Measurements from ENCODE around the gene LRRC32. TPM values are rescaled to one million over a fixed set of nuclear protein-coding genes. Genes with fewer than 3 reads are reported as not detected.

LRRC32 gene
- total RNA-seq, 1 donor from 2014 or later = 25.8 TPM

GRCh38 chr11:76685237-76685636 is 14.7 kb upstream of the LRRC32 start:
- Mint-ChIP-seq H3K36me3 (ENCODE audit: low read depth) (no peaks in the 10 kb centered on the region), H3K4me1 (peaks cover 37% of the 10 kb centered on the region), H3K27ac (peak overlapping the region; percentile 24), H3K4me3 (no peak overlapping the region), H3K27me3 (peaks cover 29% of the 10 kb centered on the region), H3K9me3 (no peaks in the 10 kb centered on the region)
- TF ChIP-seq CTCF (IDR thresholded peaks at IDR 0.05) = no peak
- intact Hi-C loops (cut with micrococcal nuclease) = no loop called here
- ATAC-seq (ENCODE audit: low read depth) (no peak), DNase-seq (no peak)
- ChIA-PET CTCF (interaction anchor here (10.1 kb wide), 1 partner anchor 86 kb away, joined by 116 read pairs; no protein-coding TSS in a partner anchor), POLR2A (interaction anchor here (1.1 to 1.9 kb wide), 2 partner anchors 12 to 55 kb away, joined by 7 to 26 read pairs; no protein-coding TSS in a partner anchor)

GRCh38 chr11:76684516-76684915 is 14.0 kb upstream of the LRRC32 start:
- intact Hi-C loops (cut with micrococcal nuclease) = loop anchor here (5.0 kb wide), 1 partner anchor 367 kb away; no protein-coding TSS in a partner anchor
- ATAC-seq (ENCODE audit: low read depth) = no peak
- no peak for TF ChIP-seq CTCF (IDR thresholded peaks at IDR 0.05)
- no peaks in the 10 kb centered on the region for H3K36me3 Mint-ChIP-seq (ENCODE audit: low read depth)
- DNase-seq = no peak
- ChIA-PET POLR2A (interaction anchor here (0.6 kb wide), 1 partner anchor 178 kb away, joined by 3 read pairs; no protein-coding TSS in a partner anchor), CTCF (interaction anchor here (10.1 kb wide), 1 partner anchor 86 kb away, joined by 116 read pairs; no protein-coding TSS in a partner anchor)
- no peaks in the 10 kb centered on the region for H3K9me3 Mint-ChIP-seq
- peak overlapping the region; percentile 46 for H3K27ac Mint-ChIP-seq
- H3K4me1 Mint-ChIP-seq = peaks cover 39% of the 10 kb centered on the region
- no peak overlapping the region for H3K4me3 Mint-ChIP-seq
- peaks cover 35% of the 10 kb centered on the region for H3K27me3 Mint-ChIP-seq

- DNase-seq (no peak), ATAC-seq (ENCODE audit: low read depth) (no peak)
- Mint-ChIP-seq H3K27ac (no peak overlapping the region), H3K36me3 (ENCODE audit: low read depth) (no peaks in the 10 kb centered on the region), H3K27me3 (peaks cover 35% of the 10 kb centered on the region), H3K9me3 (no peaks in the 10 kb centered on the region), H3K4me1 (peaks cover 44% of the 10 kb centered on the region), H3K4me3 (no peak overlapping the region)
- ChIA-PET CTCF (interaction anchor here (10.1 kb wide), 1 partner anchor 84 kb away, joined by 116 read pairs; no protein-coding TSS in a partner anchor), POLR2A (no interaction called here)
- intact Hi-C loops (cut with micrococcal nuclease) = loop anchor here (5.0 kb wide), 1 partner anchor 366 kb away; no protein-coding TSS in a partner anchor
- TF ChIP-seq CTCF (IDR thresholded peaks at IDR 0.05) = no peak
Observed at GRCh38 chr11:76683161-76684095, 12.9 kb upstream of the LRRC32 start.

GRCh38 chr11:76682684-76683083 is 12.1 kb upstream of the LRRC32 start:
- ATAC-seq (ENCODE audit: low read depth) (no peak), DNase-seq (no peak)
- H3K27me3 Mint-ChIP-seq = peaks cover 35% of the 10 kb centered on the region
- ChIA-PET POLR2A (no interaction called here), CTCF (interaction anchor here (10.1 kb wide), 1 partner anchor 84 kb away, joined by 116 read pairs; no protein-coding TSS in a partner anchor)
- no peak overlapping the region for H3K27ac Mint-ChIP-seq
- H3K36me3 Mint-ChIP-seq (ENCODE audit: low read depth) = no peaks in the 10 kb centered on the region
- TF ChIP-seq CTCF (IDR thresholded peaks at IDR 0.05) = no peak
- H3K4me1 Mint-ChIP-seq = peaks cover 51% of the 10 kb centered on the region
- H3K9me3 Mint-ChIP-seq = no peaks in the 10 kb centered on the region
- H3K4me3 Mint-ChIP-seq = no peak overlapping the region
- intact Hi-C loops (cut with micrococcal nuclease) = loop anchor here (5.0 kb wide), 1 partner anchor 365 kb away; no protein-coding TSS in a partner anchor

GRCh38 chr11:76682106-76682505 is 11.6 kb upstream of the LRRC32 start:
- DNase-seq (no peak), ATAC-seq (ENCODE audit: low read depth) (no peak)
- Mint-ChIP-seq H3K4me3 (no peak overlapping the region), H3K9me3 (no peaks in the 10 kb centered on the region), H3K4me1 (peaks cover 51% of the 10 kb centered on the region), H3K36me3 (ENCODE audit: low read depth) (no peaks in the 10 kb centered on the region), H3K27me3 (peaks cover 35% of the 10 kb centered on the region), H3K27ac (peak overlapping the region; percentile 10)
- intact Hi-C loops (cut with micrococcal nuclease) = loop anchor here (5.0 kb wide), 1 partner anchor 365 kb away; no protein-coding TSS in a partner anchor
- CTCF ChIA-PET = interaction anchor here (0.9 to 10.1 kb wide), 3 partner anchors 83 to 131 kb away, joined by 3 to 116 read pairs (median 4); no protein-coding TSS in a partner anchor
- POLR2A ChIA-PET = interaction anchor here (0.8 kb wide), 1 partner anchor 83 kb away, joined by 4 read pairs; no protein-coding TSS in a partner anchor
- TF ChIP-seq CTCF (IDR thresholded peaks at IDR 0.05) = no peak

Data from activated B cell treated with CpG ODN at 0.5 μM for 24 hours (primary cell).